HepG2 (cell line): ENCODE results near the gene HOXA13.

Experiments used
- CTCF ChIP-seq: sonication (generic); formaldehyde crosslinking; IDR thresholded peaks from 2 replicates; pipeline ENCODE4 v1.5.0; 2020; ENCODE audit warnings: mild to moderate bottlenecking, missing genetic modification reagents, moderate library complexity
- EZH2 ChIP-seq: conservative IDR thresholded peaks from 2 replicates; pipeline ENCODE4 v1.6.1; 2012; ENCODE audit warnings: mild to moderate bottlenecking, low read depth, low read length, moderate library complexity
- MAX ChIP-seq: IDR thresholded peaks from 2 replicates; pipeline ENCODE4 v1.6.1; 2012; ENCODE audit warnings: inconsistent platforms
- TAF1 ChIP-seq: sonication (generic); formaldehyde crosslinking; IDR thresholded peaks from 2 replicates; pipeline ENCODE4 v1.4.0; 2020; ENCODE audit warnings: missing genetic modification reagents
- THAP7 ChIP-seq: sonication (generic); formaldehyde crosslinking; IDR thresholded peaks from 2 replicates; pipeline ENCODE4 v1.8.1; 2023; ENCODE audit warnings: mild to moderate bottlenecking, missing genetic modification reagents
- USF2 ChIP-seq, 2 experiments: sonication (generic) in 1 of 2; formaldehyde crosslinking in 1 of 2; IDR thresholded peaks; 2 replicates each; pipeline versions ENCODE4 v1.5.1 to v1.6.1; 2011 to 2020; ENCODE audit warnings: borderline replicate concordance in 1 of 2, low read depth in 1 of 2, low read length in 1 of 2, mild to moderate bottlenecking in 1 of 2, missing genetic modification reagents in 1 of 2, moderate library complexity in 1 of 2
- ZBTB37 ChIP-seq: sonication (generic); formaldehyde crosslinking; IDR thresholded peaks from 2 replicates; pipeline ENCODE4 v1.4.0; 2020; ENCODE audit warnings: mild to moderate bottlenecking, missing genetic modification reagents
- ZNF740 ChIP-seq: sonication (generic); formaldehyde crosslinking; IDR thresholded peaks from 2 replicates; pipeline ENCODE4 v1.4.0; 2020; ENCODE audit warnings: missing genetic modification reagents

- no peak for TF ChIP-seq ZBTB37 (CRISPR knock-in tag)
- no peak for TF ChIP-seq EZH2
- TF ChIP-seq TAF1 (CRISPR knock-in tag), result no peak
- TF ChIP-seq ZNF740 (CRISPR knock-in tag), result no peak
- TF ChIP-seq USF2 (IDR thresholded peaks at IDR 0.05; ENCODE audit: low read depth, low read length), result no peak
- no peak for TF ChIP-seq USF2 (CRISPR knock-in tag; IDR thresholded peaks at IDR 0.05; ENCODE audit: borderline replicate concordance)
- TF ChIP-seq THAP7, result no peak
- no peak for TF ChIP-seq MAX
- TF ChIP-seq CTCF (CRISPR knock-in tag), result no peak
These were observed 39.7 kb downstream of the HOXA13 start for GRCh38 chr7:27160145-27160545.
